NCI-H82 (cell line): ENCODE results near the gene PLCB2.

Experiments used
- DNase-seq: peaks from one replicate; lab custom pipeline; 2025; lab: John Stamatoyannopoulos, UW

PLCB2 gene

DNA sequence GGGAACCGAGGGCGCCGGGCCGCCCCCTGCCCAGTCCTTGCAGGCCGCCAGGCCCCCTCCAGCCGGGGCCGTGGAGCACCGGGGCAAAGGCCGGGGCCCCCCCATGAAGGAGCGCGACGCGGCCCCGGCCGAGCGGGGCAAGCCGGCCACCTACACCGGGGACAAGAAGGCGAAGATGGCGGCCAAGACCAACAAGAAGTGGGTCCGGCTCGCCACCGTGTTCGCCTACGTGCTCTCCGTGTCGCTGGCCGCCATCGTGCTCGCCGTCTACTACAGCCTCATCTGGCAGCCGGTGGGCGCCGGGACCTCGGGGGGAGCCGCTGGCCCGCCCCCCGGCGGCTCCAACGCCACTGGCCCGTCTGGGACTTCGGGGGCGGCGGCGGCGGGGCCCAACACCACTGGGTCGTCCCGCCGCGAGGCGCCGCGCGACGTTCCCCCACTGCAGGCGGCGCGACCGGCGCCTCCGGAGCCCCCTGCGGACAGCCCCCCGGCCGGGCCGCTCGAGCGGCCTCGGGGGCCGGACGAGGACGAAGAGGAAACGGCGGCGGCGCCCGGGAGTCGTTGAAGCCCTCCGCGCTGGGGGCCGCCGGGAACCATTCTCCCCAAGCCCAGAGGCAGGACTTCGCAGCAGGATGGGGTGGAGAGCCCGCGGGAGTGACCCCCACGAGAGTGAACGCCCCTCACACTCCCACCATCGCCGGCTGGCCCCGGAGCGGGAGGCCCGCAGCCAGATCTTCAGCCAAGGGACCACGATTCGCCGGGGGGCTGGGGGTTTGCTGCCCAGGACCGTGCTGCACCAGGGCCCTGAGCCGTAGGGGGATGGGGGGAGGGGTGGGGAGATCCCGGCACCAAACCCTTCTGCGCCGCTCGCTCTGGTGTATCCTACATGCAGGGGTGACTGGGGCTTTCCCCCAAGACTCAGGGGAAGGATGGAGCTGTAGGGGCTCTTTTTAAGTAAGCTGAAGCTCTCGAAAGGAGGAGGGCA lies 16.5 kb upstream of the PLCB2 start:
- DNase-seq = peak; percentile 31

GRCh38 chr15:40323239-40323952 lies 15.7 kb upstream of the PLCB2 start, which contains the start of gene INAFM2:
Gene INAFM2, plus strand, starts transcription at chr15:40323692. Its CDS starts 364 bp downstream, at chr15:40324056.
- DNase-seq = peak; percentile 98

- peak; percentile 30 for DNase-seq
These were observed 14.9 kb upstream of the PLCB2 start for GRCh38 chr15:40322531-40323238.

DNA sequence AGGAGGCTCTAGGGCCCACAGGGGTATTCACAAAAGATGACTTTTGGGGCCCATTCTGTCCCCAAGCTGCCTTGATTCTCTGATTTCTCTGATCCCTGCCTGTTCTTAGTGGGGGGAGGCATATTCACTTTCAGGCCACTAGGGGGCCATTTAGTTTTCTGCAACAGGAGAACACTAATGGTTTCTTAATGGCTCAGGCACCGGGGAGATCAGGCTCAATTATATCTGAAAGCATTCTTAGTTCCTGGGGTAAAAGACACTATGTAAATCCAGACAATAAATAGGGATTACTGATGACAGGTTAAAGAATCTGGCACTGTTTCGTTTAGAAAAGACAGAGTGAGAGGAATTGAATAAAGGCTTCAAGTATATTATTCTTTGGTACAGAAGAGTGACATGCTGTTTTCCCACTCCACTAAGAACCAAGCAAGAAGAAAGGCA lies 13.2 kb upstream of the PLCB2 start:
- peak; percentile 91 for DNase-seq

- DNase-seq = no peak
These were observed 12.7 kb upstream of the PLCB2 start for GRCh38 chr15:40320409-40320808.

GRCh38 chr15:40317580-40317979 lies 9.8 kb upstream of the PLCB2 start:
- no peak for DNase-seq

- no peak for DNase-seq
These were observed 9.2 kb upstream of the PLCB2 start for GRCh38 chr15:40316931-40317330.

GRCh38 chr15:40314723-40315276 lies 7.1 kb upstream of the PLCB2 start:
- DNase-seq = no peak

DNA sequence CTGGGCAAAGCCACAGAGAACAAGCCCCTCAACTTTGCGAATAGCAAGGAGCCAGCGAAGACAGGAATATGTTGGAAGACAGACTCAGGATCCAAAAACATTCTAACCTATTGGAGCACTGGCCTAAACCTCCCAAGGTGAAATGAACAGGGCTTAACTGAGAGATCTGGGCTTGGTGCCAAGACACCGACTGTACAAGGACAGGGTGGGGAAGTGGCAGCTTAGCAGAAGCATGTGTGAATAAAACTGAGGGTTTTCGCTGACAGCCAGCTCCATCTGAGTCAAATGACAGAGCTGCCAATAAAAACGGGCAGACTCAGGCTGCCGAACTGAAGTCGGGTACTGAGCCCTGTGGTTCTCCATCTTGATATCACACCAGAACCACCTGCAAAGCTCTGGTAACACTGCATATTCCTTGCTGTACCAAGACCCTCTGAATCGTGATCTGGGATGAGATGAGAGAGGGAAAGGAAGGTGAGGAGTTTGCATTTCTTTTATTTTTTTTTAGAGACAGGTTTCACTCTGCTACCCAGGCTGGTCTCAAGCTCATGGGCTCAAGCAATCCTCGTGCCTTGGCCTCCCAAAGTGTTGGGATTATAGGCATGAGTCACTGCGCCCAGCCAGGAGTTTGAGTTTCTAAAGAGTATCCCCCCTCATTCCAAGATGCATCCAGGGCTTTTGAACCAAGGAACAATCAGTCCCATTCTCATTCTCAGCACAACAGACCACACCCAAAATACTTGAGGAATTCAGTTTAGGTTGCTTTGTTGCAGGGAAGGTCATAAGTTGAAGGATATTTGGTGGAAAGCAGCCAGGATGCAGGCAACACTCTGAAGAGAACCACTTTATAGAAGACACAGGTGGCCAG lies 6.0 kb upstream of the PLCB2 start:
- DNase-seq = peak; percentile 97

DNA sequence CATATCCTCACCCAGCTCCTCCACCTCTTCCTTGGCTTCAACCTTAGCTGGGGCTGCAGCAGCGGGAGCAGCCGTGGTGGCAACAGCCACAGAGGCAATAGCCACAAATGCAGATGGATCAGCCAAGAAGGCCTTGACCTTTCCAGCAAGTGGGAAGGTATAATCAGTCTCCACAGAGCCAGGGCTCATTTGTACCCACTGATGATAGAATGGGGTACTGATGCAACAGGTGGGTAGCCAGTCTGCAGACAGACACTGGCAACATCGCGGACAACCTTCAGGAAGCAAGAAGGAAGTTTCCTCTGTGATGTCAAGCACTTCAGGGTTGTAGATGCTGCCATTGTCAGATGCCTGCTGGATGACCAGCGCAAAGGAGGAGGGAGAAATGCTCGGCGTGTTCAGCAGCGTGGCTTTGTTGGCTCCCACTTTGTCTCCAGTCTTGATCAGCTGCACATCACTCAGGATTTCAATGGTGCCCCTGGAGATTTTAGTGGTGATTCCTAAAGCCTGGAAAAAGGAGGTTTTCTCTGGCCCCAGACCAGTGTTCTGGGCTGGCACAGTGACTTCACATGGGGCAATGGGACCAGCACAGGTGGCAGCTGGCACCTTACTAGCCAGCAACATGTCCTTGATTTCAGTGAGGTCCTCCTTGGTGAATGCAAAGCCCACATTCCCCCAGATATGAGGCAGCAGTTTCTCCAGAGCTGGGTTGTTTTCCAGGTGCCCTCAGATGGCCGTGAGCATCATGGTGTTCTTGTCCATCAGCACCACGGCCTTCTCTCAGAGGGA lies 4.8 kb upstream of the PLCB2 start:
- DNase-seq = no peak

DNA sequence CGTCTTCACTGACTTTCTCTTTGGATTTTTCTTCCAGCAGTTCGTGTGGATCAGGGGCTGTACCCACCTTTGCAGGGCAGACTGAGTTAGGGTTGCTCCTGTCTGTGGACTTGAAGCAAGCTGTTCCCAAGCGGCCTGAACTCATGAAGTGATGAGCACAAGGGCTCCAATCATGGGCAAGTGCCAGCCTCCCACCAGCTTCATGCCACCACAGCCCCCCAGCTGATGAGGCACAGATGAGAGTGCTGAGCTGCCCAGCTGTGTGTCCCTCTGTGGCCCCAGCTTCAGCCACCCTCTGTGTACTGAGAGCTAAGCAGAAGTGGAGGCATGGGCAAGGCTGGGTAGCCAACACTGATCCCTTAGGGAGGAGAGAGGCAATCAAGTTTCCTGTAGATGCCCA lies 3.3 kb upstream of the PLCB2 start:
- DNase-seq = no peak

GRCh38 chr15:40310001-40310959 lies 2.5 kb upstream of the PLCB2 start:
- peak; percentile 83 for DNase-seq

- peak; percentile 32 for DNase-seq
These were observed 1.7 kb upstream of the PLCB2 start for GRCh38 chr15:40309344-40309862.

DNA sequence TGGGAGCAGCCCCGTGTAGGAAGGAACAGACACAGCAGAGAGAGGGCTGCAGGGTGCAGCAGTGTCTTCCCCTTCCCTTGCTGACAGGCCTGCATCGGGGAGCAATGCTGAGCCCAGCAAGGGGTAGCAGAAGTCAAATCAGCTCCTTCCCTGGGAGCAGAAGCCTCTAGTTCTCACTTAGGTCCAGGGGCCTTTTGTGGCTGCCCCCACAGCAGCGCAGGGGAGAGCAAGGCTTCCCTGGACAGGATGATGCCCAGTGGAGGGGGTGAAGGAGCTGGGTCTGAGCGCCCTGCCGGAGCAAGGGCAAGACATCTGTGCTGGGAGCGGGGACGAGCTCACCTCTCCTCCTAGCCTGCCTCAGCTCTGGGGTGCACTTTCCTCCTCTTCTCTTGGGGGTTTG lies 827 bp downstream of the PLCB2 start:
- DNase-seq = peak; percentile 48

DNA sequence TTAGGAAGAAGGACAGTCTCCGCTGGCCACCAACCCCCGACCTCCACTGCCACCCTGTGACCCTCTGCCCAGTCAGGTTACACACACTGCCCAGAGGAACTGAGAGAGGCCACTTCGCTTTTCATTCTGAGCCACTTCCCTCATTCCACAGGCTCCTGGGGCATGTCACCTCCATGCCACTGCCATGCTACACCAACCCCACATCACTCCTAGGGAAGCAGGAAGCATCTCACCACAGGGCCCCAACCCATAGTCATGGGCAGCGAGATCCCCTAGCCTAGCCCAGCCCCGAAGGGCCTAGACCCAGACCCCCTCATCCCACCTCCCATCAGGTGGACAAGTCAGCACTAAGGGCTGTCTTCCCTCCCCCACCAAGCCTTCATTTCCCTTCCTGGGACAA lies 1.4 kb downstream of the PLCB2 start:
- no peak for DNase-seq

GRCh38 chr15:40305281-40305680 lies 2.5 kb downstream of the PLCB2 start:
- DNase-seq = no peak

DNA sequence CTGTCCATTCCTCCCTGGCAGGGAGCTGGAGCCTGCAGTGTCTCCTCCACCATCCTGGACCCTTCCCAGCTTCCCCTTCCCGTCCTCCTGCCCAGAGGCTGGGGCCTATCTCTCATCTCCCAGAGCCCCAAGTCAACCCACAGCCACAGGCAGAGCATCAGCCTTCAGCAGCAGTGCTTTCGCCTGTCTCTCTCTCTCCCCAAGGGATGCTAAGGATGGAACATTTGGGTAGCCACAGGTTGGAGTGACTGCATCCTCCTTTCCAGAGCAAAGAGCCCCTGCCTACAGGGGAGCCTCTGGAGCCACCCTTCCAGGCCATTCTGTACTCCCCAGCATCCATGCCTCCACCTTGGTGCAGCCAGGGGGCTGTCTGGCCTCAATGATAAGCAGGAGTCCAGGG lies 4.2 kb downstream of the PLCB2 start:
- DNase-seq = no peak

- DNase-seq = no peak
These were observed 4.8 kb downstream of the PLCB2 start for GRCh38 chr15:40302981-40303380.
